ENCODE measurements around the gene LRP8. TPM values are rescaled to one million over a fixed set of nuclear protein-coding genes. Genes with fewer than 3 reads are reported as not detected.

LRP8 gene
- total and polyA plus RNA-seq, 2 of the 13 experiments (the other 11 are each of a cell fraction or from before 2014, with no cell fraction given), result 17.3 to 17.4 TPM

DNA sequence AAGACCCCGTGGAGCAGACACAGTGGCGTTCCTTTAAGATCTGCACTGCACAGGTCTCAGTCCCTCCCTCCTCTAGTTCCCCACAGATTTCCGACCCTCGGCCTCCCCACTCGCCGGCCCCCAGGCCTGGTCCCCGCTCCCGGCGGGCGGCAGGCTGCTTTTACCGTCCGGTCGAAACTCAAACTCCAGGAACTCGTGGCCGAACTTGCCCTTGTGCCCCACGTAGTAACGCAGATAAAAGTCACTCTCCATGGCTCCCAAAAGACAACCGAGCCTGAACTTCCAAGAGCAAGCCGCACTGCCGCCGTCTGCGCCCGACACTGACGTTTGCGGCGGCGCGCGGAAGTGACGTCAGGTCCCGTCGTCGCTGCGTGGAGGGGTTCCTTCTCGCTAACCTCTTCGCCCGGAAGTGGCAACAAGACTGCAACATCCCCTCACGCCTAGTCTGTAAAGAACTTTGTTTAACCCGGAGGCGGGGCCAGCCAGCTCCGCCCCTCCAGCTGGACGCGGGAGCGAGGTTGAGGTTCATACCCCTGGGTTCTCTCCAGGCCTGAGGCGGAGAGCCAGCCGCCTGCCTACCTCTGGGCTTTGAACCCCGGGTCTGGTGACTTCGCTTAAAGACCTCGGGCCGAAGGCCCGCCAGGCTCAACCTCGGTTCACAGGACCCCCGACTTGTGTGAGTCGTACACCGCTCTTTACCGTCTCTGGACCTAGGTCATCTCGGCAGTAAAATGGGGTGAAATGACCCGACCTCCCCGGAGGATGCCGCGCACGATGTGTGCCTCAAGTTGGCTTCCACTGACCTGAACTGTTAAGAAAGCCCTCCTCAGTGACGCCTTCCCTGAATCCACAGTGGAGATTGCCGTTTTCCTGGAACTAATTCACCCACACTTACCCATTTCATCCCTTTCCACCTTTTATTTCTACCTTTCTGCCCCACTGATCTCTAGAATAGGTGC is 89.4 kb downstream of the LRP8 start, which contains the start of gene MAGOH (continued):
- TF ChIP-seq, protein P1, sequence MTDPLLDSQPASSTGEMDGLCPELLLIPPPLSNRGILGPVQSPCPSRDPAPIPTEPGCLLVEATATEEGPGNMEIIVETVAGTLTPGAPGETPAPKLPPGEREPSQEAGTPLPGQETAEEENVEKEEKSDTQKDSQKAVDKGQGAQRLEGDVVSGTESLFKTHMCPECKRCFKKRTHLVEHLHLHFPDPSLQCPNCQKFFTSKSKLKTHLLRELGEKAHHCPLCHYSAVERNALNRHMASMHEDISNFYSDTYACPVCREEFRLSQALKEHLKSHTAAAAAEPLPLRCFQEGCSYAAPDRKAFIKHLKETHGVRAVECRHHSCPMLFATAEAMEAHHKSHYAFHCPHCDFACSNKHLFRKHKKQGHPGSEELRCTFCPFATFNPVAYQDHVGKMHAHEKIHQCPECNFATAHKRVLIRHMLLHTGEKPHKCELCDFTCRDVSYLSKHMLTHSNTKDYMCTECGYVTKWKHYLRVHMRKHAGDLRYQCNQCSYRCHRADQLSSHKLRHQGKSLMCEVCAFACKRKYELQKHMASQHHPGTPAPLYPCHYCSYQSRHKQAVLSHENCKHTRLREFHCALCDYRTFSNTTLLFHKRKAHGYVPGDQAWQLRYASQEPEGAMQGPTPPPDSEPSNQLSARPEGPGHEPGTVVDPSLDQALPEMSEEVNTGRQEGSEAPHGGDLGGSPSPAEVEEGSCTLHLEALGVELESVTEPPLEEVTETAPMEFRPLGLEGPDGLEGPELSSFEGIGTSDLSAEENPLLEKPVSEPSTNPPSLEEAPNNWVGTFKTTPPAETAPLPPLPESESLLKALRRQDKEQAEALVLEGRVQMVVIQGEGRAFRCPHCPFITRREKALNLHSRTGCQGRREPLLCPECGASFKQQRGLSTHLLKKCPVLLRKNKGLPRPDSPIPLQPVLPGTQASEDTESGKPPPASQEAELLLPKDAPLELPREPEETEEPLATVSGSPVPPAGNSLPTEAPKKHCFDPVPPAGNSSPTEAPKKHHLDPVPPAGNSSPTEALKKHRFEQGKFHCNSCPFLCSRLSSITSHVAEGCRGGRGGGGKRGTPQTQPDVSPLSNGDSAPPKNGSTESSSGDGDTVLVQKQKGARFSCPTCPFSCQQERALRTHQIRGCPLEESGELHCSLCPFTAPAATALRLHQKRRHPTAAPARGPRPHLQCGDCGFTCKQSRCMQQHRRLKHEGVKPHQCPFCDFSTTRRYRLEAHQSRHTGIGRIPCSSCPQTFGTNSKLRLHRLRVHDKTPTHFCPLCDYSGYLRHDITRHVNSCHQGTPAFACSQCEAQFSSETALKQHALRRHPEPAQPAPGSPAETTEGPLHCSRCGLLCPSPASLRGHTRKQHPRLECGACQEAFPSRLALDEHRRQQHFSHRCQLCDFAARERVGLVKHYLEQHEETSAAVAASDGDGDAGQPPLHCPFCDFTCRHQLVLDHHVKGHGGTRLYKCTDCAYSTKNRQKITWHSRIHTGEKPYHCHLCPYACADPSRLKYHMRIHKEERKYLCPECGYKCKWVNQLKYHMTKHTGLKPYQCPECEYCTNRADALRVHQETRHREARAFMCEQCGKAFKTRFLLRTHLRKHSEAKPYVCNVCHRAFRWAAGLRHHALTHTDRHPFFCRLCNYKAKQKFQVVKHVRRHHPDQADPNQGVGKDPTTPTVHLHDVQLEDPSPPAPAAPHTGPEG (CRISPR knock-in tag; IDR thresholded peaks at IDR 0.05), result no peak
- TF ChIP-seq ZNF766 (CRISPR knock-in tag; IDR thresholded peaks at IDR 0.05; ENCODE audit: borderline replicate concordance) (peak; percentile 83; the same call in 1 of the 2 replicates), GABPA (IDR thresholded peaks at IDR 0.05; ENCODE audit: low read depth, low read length) (peak; percentile 93), GABPA (CRISPR knock-in tag; IDR thresholded peaks at IDR 0.05; ENCODE audit: low read depth) (peak; percentile 99), HHEX (CRISPR knock-in tag; IDR thresholded peaks at IDR 0.05) (no peak), NFE2L2 (IDR thresholded peaks at IDR 0.05; ENCODE audit: low read length) (no peak), KMT2B (CRISPR knock-in tag; IDR thresholded peaks at IDR 0.05) (peak; percentile 97), ZNF225 (CRISPR knock-in tag; IDR thresholded peaks at IDR 0.05) (no peak), HNF4G (IDR thresholded peaks at IDR 0.05; ENCODE audit: borderline replicate concordance, low read depth, low read length) (peak; percentile 45; the same call in 1 of the 2 replicates), HNF4G (CRISPR knock-in tag; IDR thresholded peaks at IDR 0.05; ENCODE audit: borderline replicate concordance, low read depth) (no peak), KDM2A (CRISPR knock-in tag; IDR thresholded peaks at IDR 0.05; ENCODE audit: borderline replicate concordance, low read depth) (peak; percentile 96)
- TF ChIP-seq, protein P2, sequence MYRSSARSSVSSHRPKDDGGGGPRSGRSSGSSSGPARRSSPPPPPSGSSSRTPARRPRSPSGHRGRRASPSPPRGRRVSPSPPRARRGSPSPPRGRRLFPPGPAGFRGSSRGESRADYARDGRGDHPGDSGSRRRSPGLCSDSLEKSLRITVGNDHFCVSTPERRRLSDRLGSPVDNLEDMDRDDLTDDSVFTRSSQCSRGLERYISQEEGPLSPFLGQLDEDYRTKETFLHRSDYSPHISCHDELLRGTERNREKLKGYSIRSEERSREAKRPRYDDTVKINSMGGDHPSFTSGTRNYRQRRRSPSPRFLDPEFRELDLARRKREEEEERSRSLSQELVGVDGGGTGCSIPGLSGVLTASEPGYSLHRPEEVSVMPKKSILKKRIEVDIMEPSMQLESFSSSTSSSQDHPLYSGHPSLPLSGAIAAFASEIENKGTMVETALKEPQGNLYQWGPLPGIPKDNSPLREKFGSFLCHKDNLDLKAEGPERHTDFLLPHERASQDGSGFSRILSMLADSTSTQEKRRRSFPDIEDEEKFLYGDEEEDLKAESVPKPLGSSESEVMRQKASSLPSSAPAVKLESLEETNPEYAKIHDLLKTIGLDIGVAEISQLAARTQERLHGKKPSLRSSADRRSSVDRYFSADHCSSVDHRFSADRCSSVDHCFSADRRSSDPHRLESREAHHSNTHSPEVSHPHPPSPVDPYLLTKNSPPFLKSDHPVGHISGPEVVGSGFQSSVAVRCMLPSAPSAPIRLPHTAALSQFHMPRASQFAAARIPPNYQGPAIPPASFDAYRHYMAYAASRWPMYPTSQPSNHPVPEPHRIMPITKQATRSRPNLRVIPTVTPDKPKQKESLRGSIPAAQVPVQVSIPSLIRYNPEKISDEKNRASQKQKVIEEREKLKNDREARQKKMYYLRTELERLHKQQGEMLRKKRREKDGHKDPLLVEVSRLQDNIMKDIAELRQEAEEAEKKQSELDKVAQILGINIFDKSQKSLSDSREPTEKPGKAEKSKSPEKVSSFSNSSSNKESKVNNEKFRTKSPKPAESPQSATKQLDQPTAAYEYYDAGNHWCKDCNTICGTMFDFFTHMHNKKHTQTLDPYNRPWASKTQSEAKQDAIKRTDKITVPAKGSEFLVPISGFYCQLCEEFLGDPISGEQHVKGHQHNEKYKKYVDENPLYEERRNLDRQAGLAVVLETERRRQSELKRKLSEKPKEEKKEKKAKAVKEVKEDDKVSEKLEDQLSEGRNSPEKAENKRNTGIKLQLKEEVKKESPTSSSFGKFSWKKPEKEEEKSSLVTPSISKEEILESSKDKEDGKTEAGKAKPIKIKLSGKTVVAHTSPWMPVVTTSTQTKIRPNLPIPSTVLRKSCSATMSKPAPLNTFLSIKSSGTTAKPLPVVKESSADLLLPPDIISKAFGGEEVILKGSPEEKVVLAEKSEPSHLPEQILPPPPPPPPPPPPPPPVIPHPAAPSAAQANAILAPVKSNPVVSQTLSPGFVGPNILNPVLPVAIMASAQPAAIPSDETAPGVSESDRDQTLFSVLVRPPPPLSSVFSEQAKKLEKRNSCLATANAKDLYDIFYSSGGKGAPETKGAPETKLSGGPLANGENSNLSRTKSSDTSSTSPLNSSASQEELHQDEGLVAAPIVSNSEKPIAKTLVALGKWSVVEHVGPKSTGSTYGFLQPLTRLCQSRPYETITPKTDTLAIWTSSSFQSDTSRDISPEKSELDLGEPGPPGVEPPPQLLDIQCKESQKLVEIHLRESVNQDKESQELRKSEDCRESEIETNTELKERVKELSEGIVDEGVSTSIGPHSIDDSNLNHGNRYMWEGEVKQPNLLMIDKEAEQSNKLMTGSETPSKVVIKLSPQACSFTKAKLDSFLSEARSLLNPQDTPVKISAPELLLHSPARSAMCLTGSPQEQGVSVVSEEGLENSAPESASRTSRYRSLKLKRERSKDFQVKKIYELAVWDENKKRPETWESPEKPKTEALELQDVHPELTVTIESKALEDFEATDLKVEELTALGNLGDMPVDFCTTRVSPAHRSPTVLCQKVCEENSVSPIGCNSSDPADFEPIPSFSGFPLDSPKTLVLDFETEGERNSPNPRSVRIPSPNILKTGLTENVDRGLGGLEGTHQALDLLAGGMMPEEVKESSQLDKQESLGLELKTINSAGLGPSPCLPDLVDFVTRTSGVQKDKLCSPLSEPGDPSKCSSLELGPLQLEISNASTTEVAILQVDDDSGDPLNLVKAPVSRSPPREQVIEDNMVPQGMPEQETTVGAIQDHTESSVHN (CRISPR knock-in tag; IDR thresholded peaks at IDR 0.05), result no peak; the same call in 1 of the 2 replicates
- TF ChIP-seq, protein P3, sequence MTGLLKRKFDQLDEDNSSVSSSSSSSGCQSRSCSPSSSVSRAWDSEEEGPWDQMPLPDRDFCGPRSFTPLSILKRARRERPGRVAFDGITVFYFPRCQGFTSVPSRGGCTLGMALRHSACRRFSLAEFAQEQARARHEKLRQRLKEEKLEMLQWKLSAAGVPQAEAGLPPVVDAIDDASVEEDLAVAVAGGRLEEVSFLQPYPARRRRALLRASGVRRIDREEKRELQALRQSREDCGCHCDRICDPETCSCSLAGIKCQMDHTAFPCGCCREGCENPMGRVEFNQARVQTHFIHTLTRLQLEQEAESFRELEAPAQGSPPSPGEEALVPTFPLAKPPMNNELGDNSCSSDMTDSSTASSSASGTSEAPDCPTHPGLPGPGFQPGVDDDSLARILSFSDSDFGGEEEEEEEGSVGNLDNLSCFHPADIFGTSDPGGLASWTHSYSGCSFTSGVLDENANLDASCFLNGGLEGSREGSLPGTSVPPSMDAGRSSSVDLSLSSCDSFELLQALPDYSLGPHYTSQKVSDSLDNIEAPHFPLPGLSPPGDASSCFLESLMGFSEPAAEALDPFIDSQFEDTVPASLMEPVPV (CRISPR knock-in tag; IDR thresholded peaks at IDR 0.05), result peak; percentile 79; the same call in 1 of the 2 replicates
